Heart right ventricle (tissue), 16 donors: ENCODE data around the gene TSPAN9. TPM values are rescaled to one million over a fixed set of nuclear protein-coding genes. Genes with fewer than 3 reads are reported as not detected.
A peak's percentile ranks its signal among the peaks of the same experiment; 100 is the strongest.

Experiments used
- ATAC-seq, 8 donors: fragments of 200-7000 bp; cut with Tn5 transposase; one replicate each; pipeline ENCODE4 v1.9.1; 2020; ENCODE audit warnings: mild to moderate bottlenecking in 8 of 8, moderate library complexity in 8 of 8, moderate number of reproducible peaks in 1 of 8
- DNase-seq, 2 donors: peaks; one replicate each; pipeline ENCODE4 v3.0.0-alpha.2; 2020
- H3K27ac ChIP-seq, 10 donors: fragments of 200-600 bp; sonication (generic) in 2 of 10; one replicate each; pipeline versions ENCODE4 v1.5.0 to v1.8.0; 2020 to 2022; ENCODE audit warnings: mild to moderate bottlenecking in 3 of 10
- H3K27me3 ChIP-seq, 7 donors: fragments of 200-600 bp; one replicate each; pipeline ENCODE4 v1.8.0; 2021 to 2022; ENCODE audit warnings: mild to moderate bottlenecking in 2 of 7
- H3K36me3 ChIP-seq, 9 donors: fragments of 200-600 bp; sonication (generic) in 1 of 9; one replicate each; pipeline versions ENCODE4 v1.5.0 to v1.8.0; 2020 to 2022; ENCODE audit warnings: mild to moderate bottlenecking in 2 of 9
- H3K4me1 ChIP-seq, 9 donors: fragments of 200-600 bp; sonication (generic) in 1 of 9; one replicate each; pipeline versions ENCODE4 v1.5.0 to v1.8.0; 2020 to 2022; ENCODE audit warnings: mild to moderate bottlenecking in 4 of 9
- H3K4me3 ChIP-seq, 10 donors: fragments of 200-600 bp; sonication (generic) in 2 of 10; one replicate each; pipeline versions ENCODE4 v1.5.0 to v1.8.0; 2020 to 2022; ENCODE audit warnings: mild to moderate bottlenecking in 7 of 10, moderate library complexity in 2 of 10
- H3K9me3 ChIP-seq, 11 donors: fragments of 200-600 bp in 10 of 11; sonication (generic) in 2 of 11; one replicate each; pipeline versions ENCODE4 v1.5.0 to v1.8.0; 2013 to 2022; ENCODE audit warnings: mild to moderate bottlenecking in 2 of 11, control low read depth in 1 of 11, moderate library complexity in 1 of 11
- CTCF ChIP-seq, 9 donors: fragments of 200-600 bp; sonication (generic) in 2 of 9; IDR thresholded peaks; one replicate each; pipeline versions ENCODE4 v1.5.0 to v1.8.0; 2021 to 2022; ENCODE audit warnings: antibody characterized with exemption in 9 of 9, mild to moderate bottlenecking in 5 of 9, moderate library complexity in 1 of 9
- WGBS, 2 donors: extraction: QIAGEN DNeasy Blood & Tissue Kit; methylation state at CpG; one replicate each; pipeline ENCODE4 v1.1.7; 2013; ENCODE audit warnings: inconsistent platforms in 1 of 2; 5-methylcytosine and 5-hydroxymethylcytosine counted together
- intact Hi-C, 10 donors: fragments of 100-400 bp; cut with DNase I; formaldehyde crosslinking; loops; one replicate each; pipeline versions ENCODE4 v1.11.1 to v1.14.2; 2022
- polyA plus RNA-seq, 2 donors: library from polyadenylated mRNA; stranded (reverse); fragments of 200-250 nt; gene quantifications; one replicate each; pipeline ENCODE4 v1.2.3, GENCODE V29; 2013
- total RNA-seq, 10 donors: library from RNA; stranded (reverse); fragmentation: NEBNext Ultra II Directional in 3 of 10; extraction: Animal tissue kit (Norgen Biotek cat#: 25700) in 3 of 10; gene quantifications; one replicate each; pipeline versions ENCODE4 v1.2.1 to v1.2.4, GENCODE V29; 2021 to 2023
- donor health status: Arrhythmogenic right ventricular cardiomyopathy.
- donor health status: ischemic (EF 13 %, LVEDD 7.1; RV severe dilation, severe dysfunction).
- donor health status: healthy with polysubstance abuse.
- donor health status: DM: no; HTN: yes; CAD: no.
- donor health status: DM: no; HTN: no; CAD: no.
- donor health status: ischemic (EF 25% LVEDD 6.9; RV normal size, moderate dysfunction).
- donor health status: ischemic (EF 25% LVEDD 5.7; RV mildly dilated, moderate dysfunction).
- donor health status: healthy.
- donor health status: DM: yes; HTN: yes; CAD: no.
- donor health status: Ischemic cardiomyopathy.
- donor health status: ischemic (EF 35%, LVEDD 5.7; RV mildly dilated, moderate dysfunction).
- donor health status: nonischemic (EF 11% LVEDD 7.7; RV severe dilation, severe dysfunction).
- donor health status: DM: yes; HTN: yes; CAD: no.
- donor health status: PGD.
- donor health status: ischemic (EF 29% LVEDD 5.4; RV normal size, mild dysfunction).
- donor health status: nonischemic (EF 23%, LVEDD 6.1; RV moderate dilation, normal function).

TSPAN9 gene
- total and polyA plus RNA-seq, 12 donors, result 63.0 to 401 (median 251) TPM

- DNase-seq (no peak), ATAC-seq (no peak)
- Histone ChIP-seq H3K27me3 (no peaks in the 10 kb centered on the region), H3K4me1 (peaks cover 26 to 87% (median 70%) of the 10 kb centered on the region in 9 donors), H3K9me3 (peaks cover 0 to 4% (median 0%) of the 10 kb centered on the region in 11 donors), H3K4me3 (no peak overlapping the region), H3K27ac (peak overlapping the region in 2 of 10 donors; percentile 43 to 68), H3K36me3 (no peaks in the 10 kb centered on the region)
- TF ChIP-seq CTCF (IDR thresholded peaks at IDR 0.05), result no peak
- WGBS, 2 donors, result 76 to 79% methylated on average over 9 of the region's 9 CpGs
- intact Hi-C loops, result loop anchor here in 7 of 10 donors (2.0 to 10.0 kb wide), 5 partner anchors 48 to 138 kb away; partner anchors contain the start of gene TSPAN9 (in 1 of the 7)
Measured at GRCh38 chr12:3139760-3140159, 62.6 kb downstream of the TSPAN9 start.

- no peak overlapping the region for H3K4me3 ChIP-seq
- no peaks in the 10 kb centered on the region for H3K36me3 ChIP-seq
- peaks cover 26 to 87% (median 69%) of the 10 kb centered on the region in 9 donors for H3K4me1 ChIP-seq
- H3K27ac ChIP-seq, result peak overlapping the region in 6 of 10 donors; percentile 43 to 68 (median 58)
- DNase-seq, result no peak
- H3K27me3 ChIP-seq, result no peaks in the 10 kb centered on the region
- TF ChIP-seq CTCF (IDR thresholded peaks at IDR 0.05), result peak in 1 of 9 donors; percentile 8
- 61 to 73% methylated on average over 9 of the region's 9 CpGs for WGBS, 2 donors
- peaks cover 0 to 4% (median 0%) of the 10 kb centered on the region in 11 donors for H3K9me3 ChIP-seq
- intact Hi-C loops, result loop anchor here in 3 of 10 donors (2.0 to 5.0 kb wide), 3 partner anchors 47 to 62 kb away; no protein-coding TSS in a partner anchor
- peak in 7 of 8 donors; percentile 27 to 54 (median 41) for ATAC-seq
Measured at GRCh38 chr12:3140284-3140683, 63.1 kb downstream of the TSPAN9 start.

GRCh38 chr12:3141339-3142321 lies 64.5 kb downstream of the TSPAN9 start:
- Histone ChIP-seq H3K4me1 (peaks cover 25 to 82% (median 65%) of the 10 kb centered on the region in 9 donors), H3K27me3 (no peaks in the 10 kb centered on the region), H3K27ac (peak overlapping the region in 8 of 10 donors; percentile 43 to 68 (median 61)), H3K36me3 (no peaks in the 10 kb centered on the region), H3K9me3 (peaks cover 0 to 4% (median 0%) of the 10 kb centered on the region in 11 donors), H3K4me3 (no peak overlapping the region)
- DNase-seq, result peak in 1 of 2 donors; percentile 44
- intact Hi-C loops, result loop anchor here in 3 of 10 donors (2.0 to 5.0 kb wide), 3 partner anchors 46 to 61 kb away; no protein-coding TSS in a partner anchor
- TF ChIP-seq CTCF (IDR thresholded peaks at IDR 0.05), result no peak
- peak in 7 of 8 donors; percentile 7 to 27 (median 15) for ATAC-seq
- WGBS, 2 donors, result 57 to 64% methylated on average over 25 of the region's 25 CpGs

- WGBS, 2 donors, result 86 to 87% methylated on average over 14 of the region's 14 CpGs
- Histone ChIP-seq H3K27ac (peak overlapping the region in 3 of 10 donors; percentile 22 to 63 (median 43)), H3K36me3 (no peaks in the 10 kb centered on the region), H3K9me3 (peaks cover 0 to 4% (median 0%) of the 10 kb centered on the region in 11 donors), H3K4me3 (no peak overlapping the region), H3K4me1 (peaks cover 17 to 77% (median 58%) of the 10 kb centered on the region in 9 donors), H3K27me3 (no peaks in the 10 kb centered on the region)
- no peak for ATAC-seq
- intact Hi-C loops, result loop anchor here in 3 of 10 donors (5.0 kb wide), 2 partner anchors 45 to 60 kb away; no protein-coding TSS in a partner anchor
- DNase-seq, result no peak
- TF ChIP-seq CTCF (IDR thresholded peaks at IDR 0.05), result no peak
Measured at GRCh38 chr12:3142386-3142785, 65.2 kb downstream of the TSPAN9 start.
